ENCODE results near the gene TALDO1. TPM values are rescaled to one million over a fixed set of nuclear protein-coding genes. Genes with fewer than 3 reads are reported as not detected.

Gene TALDO1
- total RNA-seq, 1 donor from 2014 or later, result 78.3 TPM

Small RNA genes within 50 kb of the gene (small RNA-seq; reads per million reads assigned to genes)
- not detected for gene SNORA52

Other genes starting within 250 kb of the TALDO1 start
- 84.5 TPM for gene RNH1, start 240.2 kb upstream of the TALDO1 start, total RNA-seq
- gene HRAS, start 211.9 kb upstream of the TALDO1 start, total RNA-seq, result 63.2 TPM
- gene LRRC56, start 209.9 kb upstream of the TALDO1 start, total RNA-seq, result under 0.01 TPM
- gene LMNTD2, start 186.7 kb upstream of the TALDO1 start, total RNA-seq, result under 0.01 TPM
- gene RASSF7, start 186.5 kb upstream of the TALDO1 start, total RNA-seq, result 0.52 TPM
- gene PHRF1, start 171.0 kb upstream of the TALDO1 start, total RNA-seq, result 21.9 TPM
- 6.8 TPM for gene IRF7, start 131.5 kb upstream of the TALDO1 start, total RNA-seq
- gene CDHR5, start 122.5 kb upstream of the TALDO1 start, total RNA-seq, result 1.0 TPM
- gene SCT, start 120.3 kb upstream of the TALDO1 start, total RNA-seq, result 74.6 TPM
- gene DRD4, start 110.2 kb upstream of the TALDO1 start, total RNA-seq, result not detected
- 17.2 TPM for gene DEAF1, start 52.2 kb upstream of the TALDO1 start, total RNA-seq
- gene TMEM80, start 51.6 kb upstream of the TALDO1 start, total RNA-seq, result 5.7 TPM
- 1.0 TPM for gene EPS8L2, start 41.2 kb upstream of the TALDO1 start, total RNA-seq
- 14.6 TPM for gene GATD1, start 30.0 kb downstream of the TALDO1 start, total RNA-seq
- gene CEND1, start 42.6 kb downstream of the TALDO1 start, total RNA-seq, result not detected
- 2.6 TPM for gene SLC25A22, start 50.8 kb downstream of the TALDO1 start, total RNA-seq
- gene PIDD1, start 57.8 kb downstream of the TALDO1 start, total RNA-seq, result 2.1 TPM
- 414 TPM for gene RPLP2, start 62.5 kb downstream of the TALDO1 start, total RNA-seq
- gene PNPLA2, start 71.5 kb downstream of the TALDO1 start, total RNA-seq, result 13.6 TPM
- 5.7 TPM for gene CRACR2B, start 80.5 kb downstream of the TALDO1 start, total RNA-seq
- gene CD151, start 85.5 kb downstream of the TALDO1 start, total RNA-seq, result 94.5 TPM
- gene POLR2L, start 95.1 kb downstream of the TALDO1 start, total RNA-seq, result 46.4 TPM
- 42.3 TPM for gene TSPAN4, start 95.4 kb downstream of the TALDO1 start, total RNA-seq
- gene CHID1, start 163.3 kb downstream of the TALDO1 start, total RNA-seq, result 26.1 TPM
- gene AP2A2, start 178.4 kb downstream of the TALDO1 start, total RNA-seq, result 17.7 TPM

All from skeletal muscle tissue (tissue), 2 donors.